Peyer's patch (tissue), 4 donors: ENCODE measurements around the gene TECPR2. TPM values are rescaled to one million over a fixed set of nuclear protein-coding genes. Genes with fewer than 3 reads are reported as not detected.

ENCODE experiments used
- DNase-seq, 3 donors: peaks; one replicate each; pipeline ENCODE4 v3.0.0-alpha.2; 2017 to 2019
- H3K27ac ChIP-seq, 4 donors: fragments of 200-600 bp; sonication (generic); one replicate each; pipeline ENCODE4 v1.5.1; 2016 to 2019
- H3K27me3 ChIP-seq, 2 donors: fragments of 200-600 bp; sonication (generic); one replicate each; pipeline ENCODE4 v1.5.1; 2019
- H3K36me3 ChIP-seq, 3 donors: fragments of 200-600 bp; sonication (generic); one replicate each; pipeline ENCODE4 v1.5.1; 2016 to 2019
- H3K4me1 ChIP-seq, 4 donors: fragments of 200-600 bp; sonication (generic); one replicate each; pipeline ENCODE4 v1.5.1; 2016 to 2019
- H3K4me3 ChIP-seq, 4 donors: fragments of 200-600 bp; sonication (generic); 1 replicate in 3 of 4; 2 replicates in 1 of 4; pipeline ENCODE4 v1.5.1; 2016 to 2019; ENCODE audit warnings: mild to moderate bottlenecking in 1 of 4
- H3K9me3 ChIP-seq, 4 donors: fragments of 200-600 bp; sonication (generic); one replicate each; pipeline ENCODE4 v1.5.1; 2016 to 2019; ENCODE audit warnings: mild to moderate bottlenecking in 1 of 4
- CTCF ChIP-seq, 6 experiments: fragments of 450-650 bp in 4 of 6; fragments of 200-600 bp in 2 of 6; sonication (generic) in 1 of 6; IDR thresholded peaks; one replicate each; pipeline ENCODE4 v1.5.1; 2017 to 2019; ENCODE audit warnings: antibody characterized with exemption in 6 of 6, mild to moderate bottlenecking in 3 of 6, moderate library complexity in 1 of 6
- POLR2A ChIP-seq, 2 donors: fragments of 450-650 bp; IDR thresholded peaks; one replicate each; pipeline ENCODE4 v1.5.1; 2017; ENCODE audit warnings: antibody characterized with exemption in 2 of 2, mild to moderate bottlenecking in 2 of 2, moderate library complexity in 2 of 2
- total RNA-seq, 4 donors: library from RNA; depleted of rRNA; stranded (reverse); fragments of >200 nt; gene quantifications; one replicate each; pipeline ENCODE4 v1.1.0, GENCODE V29; 2016

The TECPR2 gene
- total RNA-seq, 4 donors from 2014 or later, result 21.5 to 45.3 (median 22.4) TPM

DNA sequence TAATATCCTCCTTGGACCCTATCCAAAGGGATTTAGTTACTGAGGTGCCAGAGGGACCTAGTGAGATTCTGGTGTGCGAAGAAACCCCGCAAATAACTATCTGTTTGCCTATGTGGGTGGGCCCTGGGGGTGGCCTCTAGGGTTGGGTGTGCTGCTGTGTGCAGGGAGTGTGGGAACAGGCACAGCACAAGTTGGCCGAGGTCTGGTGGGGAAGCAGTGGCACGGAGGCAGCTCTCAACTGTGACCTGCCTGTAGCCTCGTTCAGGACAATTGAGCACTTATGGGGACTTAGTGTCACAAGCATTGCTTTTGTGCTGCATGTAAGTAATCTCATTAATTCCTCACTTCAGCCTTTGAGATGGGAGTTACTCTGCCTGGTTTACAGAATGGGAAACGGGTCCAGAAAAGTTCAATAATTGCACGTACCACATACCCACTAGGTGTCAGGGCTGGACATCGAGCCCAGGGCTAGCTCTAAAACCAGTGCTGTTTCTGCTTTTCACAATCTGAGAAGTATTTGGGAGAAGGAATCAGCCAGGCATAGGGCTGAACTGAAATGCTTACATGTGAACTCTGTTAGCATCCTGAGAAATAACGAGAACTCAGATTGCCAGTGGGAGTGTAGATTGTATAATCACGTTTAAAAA is 58.8 kb downstream of the TECPR2 start:
- peaks cover 0 to 4% (median 0%) of the 10 kb centered on the region in 3 donors for H3K36me3 ChIP-seq
- no peaks in the 10 kb centered on the region for H3K27me3 ChIP-seq
- no peaks in the 10 kb centered on the region for H3K9me3 ChIP-seq
- no peak for DNase-seq
- no peaks in the 10 kb centered on the region for H3K4me1 ChIP-seq
- TF ChIP-seq POLR2A (IDR thresholded peaks at IDR 0.05) (no peak), CTCF (IDR thresholded peaks at IDR 0.05) (no peak)
- no peak overlapping the region for H3K4me3 ChIP-seq
- H3K27ac ChIP-seq, result no peak overlapping the region

- no peaks in the 10 kb centered on the region for H3K9me3 ChIP-seq
- TF ChIP-seq POLR2A (IDR thresholded peaks at IDR 0.05), result no peak
- TF ChIP-seq CTCF (IDR thresholded peaks at IDR 0.05), result no peak
- no peaks in the 10 kb centered on the region for H3K4me1 ChIP-seq
- H3K36me3 ChIP-seq, result peaks cover 0 to 18% (median 0%) of the 10 kb centered on the region in 3 donors
- H3K4me3 ChIP-seq, result no peak overlapping the region
- no peak for DNase-seq
- H3K27me3 ChIP-seq, result no peaks in the 10 kb centered on the region
- H3K27ac ChIP-seq, result no peak overlapping the region
These were observed 61.8 kb downstream of the TECPR2 start for GRCh38 chr14:102424520-102424919.

DNA sequence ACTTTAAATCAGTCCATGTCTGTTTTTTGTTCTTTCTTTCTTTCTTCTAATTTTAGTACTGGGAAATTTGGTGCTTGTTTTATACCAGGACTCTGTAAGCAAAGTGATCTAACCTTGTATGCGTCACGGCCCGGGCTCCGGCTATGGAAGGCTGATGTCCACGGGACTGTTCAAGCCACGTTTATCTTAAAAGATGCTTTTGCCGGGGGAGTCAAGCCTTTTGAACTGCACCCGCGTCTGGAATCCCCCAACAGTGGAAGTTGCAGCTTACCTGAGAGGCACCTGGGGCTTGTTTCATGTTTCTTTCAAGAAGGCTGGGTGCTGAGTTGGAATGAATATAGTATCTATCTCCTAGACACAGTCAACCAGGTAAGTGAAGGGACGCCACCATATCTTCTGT is 62.2 kb downstream of the TECPR2 start:
- Histone ChIP-seq H3K27ac (no peak overlapping the region), H3K4me3 (no peak overlapping the region), H3K9me3 (no peaks in the 10 kb centered on the region), H3K36me3 (peaks cover 0 to 16% (median 0%) of the 10 kb centered on the region in 3 donors), H3K27me3 (no peaks in the 10 kb centered on the region), H3K4me1 (no peaks in the 10 kb centered on the region)
- TF ChIP-seq CTCF (IDR thresholded peaks at IDR 0.05) (no peak), POLR2A (IDR thresholded peaks at IDR 0.05) (no peak)
- no peak for DNase-seq

DNA sequence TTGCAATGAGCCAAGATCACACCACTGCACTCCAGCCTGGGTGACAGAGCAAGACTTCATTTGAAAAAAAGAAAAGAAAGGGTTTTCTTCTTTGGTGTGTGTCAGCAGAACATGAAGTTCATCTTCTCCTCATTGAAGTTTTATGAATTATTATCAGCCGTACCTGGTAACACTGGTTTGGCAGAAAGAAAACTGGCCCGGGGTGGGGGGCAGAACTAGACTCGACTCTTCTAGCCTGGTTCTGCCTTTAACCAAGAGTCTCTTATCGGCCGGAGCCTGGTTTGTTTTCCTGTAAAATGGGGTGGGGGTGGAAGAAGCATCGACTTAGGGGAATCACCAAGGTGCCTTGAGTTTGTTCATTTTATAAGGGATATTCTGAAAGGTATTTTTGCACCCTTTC is 64.1 kb downstream of the TECPR2 start:
- Histone ChIP-seq H3K4me1 (no peaks in the 10 kb centered on the region), H3K36me3 (peaks cover 0 to 19% (median 0%) of the 10 kb centered on the region in 3 donors), H3K9me3 (no peaks in the 10 kb centered on the region), H3K27me3 (no peaks in the 10 kb centered on the region), H3K4me3 (no peak overlapping the region), H3K27ac (peak overlapping the region in 1 of 4 donors; percentile 36)
- no peak for DNase-seq
- TF ChIP-seq POLR2A (IDR thresholded peaks at IDR 0.05) (no peak), CTCF (IDR thresholded peaks at IDR 0.05) (no peak)

DNA sequence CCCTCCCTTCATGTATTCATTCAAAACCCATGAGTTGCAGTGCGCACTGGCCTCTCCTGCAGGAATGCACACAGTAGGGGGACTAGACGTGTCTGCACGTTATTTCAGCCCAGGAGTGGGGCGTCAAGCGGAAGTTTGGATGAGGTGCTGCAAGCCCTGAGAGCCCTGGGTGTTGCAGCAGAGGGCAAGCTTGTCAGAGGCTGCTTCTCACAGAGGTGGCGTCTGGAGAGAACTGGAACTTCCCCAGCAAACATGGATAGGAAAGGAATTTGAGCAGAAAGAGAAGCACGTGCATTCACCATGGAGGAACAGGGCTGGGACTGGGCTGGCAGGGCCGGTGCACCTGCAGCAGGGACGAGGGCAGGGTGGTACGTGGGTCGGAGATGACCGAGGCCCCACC is 64.9 kb downstream of the TECPR2 start:
- H3K27ac ChIP-seq, result no peak overlapping the region
- no peaks in the 10 kb centered on the region for H3K9me3 ChIP-seq
- peaks cover 0 to 19% (median 0%) of the 10 kb centered on the region in 3 donors for H3K36me3 ChIP-seq
- no peak overlapping the region for H3K4me3 ChIP-seq
- H3K4me1 ChIP-seq, result no peaks in the 10 kb centered on the region
- no peaks in the 10 kb centered on the region for H3K27me3 ChIP-seq
- no peak for DNase-seq
- TF ChIP-seq CTCF (IDR thresholded peaks at IDR 0.05), result no peak
- TF ChIP-seq POLR2A (IDR thresholded peaks at IDR 0.05), result no peak
